HG02938 (cell line): Measurements from ENCODE around the gene GOPC.

Source experiments
- ATAC-seq: cut with Tn5 transposase; IDR thresholded peaks from one replicate; pipeline ENCODE4 v1.9.1; 2021; ENCODE audit warnings: mild to moderate bottlenecking, moderate library complexity; ENCODE audit not compliant: unreplicated experiment

Gene GOPC

DNA sequence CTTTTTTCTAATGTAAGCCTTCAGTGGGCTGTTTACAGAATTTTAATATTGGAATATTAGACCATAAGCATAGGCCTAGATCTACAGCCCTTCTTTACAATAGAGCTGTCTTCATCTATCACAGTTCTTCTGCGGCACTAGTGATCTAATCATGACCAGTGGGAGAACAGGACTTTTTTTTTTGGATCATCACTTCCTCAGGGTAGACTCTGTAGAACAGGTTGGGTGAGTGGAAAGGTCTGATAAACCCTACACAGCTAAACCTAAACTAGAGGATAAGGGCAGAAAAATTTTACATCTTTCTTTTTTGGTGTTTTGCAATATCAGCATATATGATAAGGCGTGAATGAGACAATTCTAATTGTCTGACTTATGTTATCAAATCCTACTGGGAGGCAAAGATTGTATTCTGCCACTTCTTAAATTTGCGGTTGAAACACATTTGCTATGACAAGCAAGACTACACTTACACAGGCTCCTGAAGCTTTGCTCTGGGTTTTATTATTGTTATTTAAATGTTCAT lies 52.2 kb downstream of the GOPC start:
- ATAC-seq = no peak

DNA sequence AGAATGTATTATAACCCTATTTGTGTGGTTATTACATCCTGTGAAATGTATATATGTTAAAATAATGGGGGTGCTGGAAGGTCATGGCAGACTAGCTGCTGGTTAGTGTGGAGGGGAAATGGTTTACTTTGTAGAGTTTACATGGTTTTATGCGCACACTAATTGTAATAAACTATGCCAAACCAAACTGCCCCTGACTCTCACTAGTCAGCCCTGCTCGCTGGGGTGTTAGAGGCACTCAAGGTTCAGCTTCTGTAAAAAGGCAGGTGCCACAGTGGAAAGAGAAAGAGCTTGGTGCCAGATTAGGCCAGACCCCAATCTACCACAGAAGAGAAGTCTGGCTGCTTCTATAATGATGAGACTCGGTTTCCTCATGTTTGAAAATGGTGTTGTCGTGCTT lies 52.7 kb downstream of the GOPC start:
- no peak for ATAC-seq

DNA sequence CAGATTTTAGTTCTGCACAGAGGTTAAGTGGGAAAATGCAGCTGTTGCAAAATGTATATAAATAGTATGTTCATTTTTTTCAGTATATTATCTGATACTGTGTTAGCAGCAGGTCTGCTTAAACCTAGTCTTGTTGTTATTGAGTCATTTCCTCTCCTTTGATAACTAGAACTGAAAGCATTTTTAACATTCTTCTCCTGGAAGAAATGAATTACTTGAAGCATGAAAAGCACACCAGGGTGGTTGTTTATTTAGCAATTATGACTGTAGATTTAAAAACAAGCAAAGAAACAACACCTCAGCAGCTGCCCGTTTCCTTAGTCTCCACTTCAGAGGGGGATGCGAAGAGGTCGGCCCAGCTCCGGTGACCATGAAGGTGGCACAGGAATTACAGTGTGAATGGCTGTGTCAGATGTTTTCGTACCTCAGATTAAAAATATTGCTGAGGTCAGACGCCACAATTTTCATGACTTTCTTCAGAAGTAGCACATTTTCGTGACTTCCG lies 53.5 kb downstream of the GOPC start:
- no peak for ATAC-seq

DNA sequence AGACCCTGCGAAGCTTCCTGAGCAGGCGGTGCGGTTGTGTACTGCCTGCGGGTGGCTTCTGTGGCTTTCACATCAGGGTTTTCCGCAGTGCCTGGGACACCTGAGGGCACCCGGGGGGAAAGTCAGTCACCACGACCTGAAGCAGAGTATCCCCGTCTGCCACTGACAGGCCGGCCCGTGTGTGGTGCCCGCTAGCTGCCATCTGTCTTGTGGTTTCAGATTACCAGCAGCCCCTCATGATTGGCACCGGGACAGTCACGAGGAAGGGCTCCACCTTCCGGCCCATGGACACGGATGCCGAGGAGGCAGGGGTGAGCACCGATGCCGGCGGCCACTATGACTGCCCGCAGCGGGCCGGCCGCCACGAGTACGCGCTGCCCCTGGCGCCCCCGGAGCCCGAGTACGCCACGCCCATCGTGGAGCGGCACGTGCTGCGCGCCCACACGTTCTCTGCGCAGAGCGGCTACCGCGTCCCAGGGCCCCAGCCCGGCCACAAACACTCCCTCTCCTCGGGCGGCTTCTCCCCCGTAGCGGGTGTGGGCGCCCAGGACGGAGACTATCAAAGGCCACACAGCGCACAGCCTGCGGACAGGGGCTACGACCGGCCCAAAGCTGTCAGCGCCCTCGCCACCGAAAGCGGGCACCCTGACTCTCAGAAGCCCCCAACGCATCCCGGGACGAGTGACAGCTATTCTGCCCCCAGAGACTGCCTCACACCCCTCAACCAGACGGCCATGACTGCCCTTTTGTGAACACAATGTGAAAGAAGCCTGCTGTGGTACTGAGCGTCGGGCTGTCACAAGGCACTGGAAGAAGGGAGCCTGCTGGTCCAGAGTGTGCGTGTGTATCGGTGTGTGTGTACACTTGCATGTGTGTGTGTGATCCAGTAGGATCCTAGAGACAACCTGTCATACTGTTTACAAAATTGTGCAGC lies 54.4 kb downstream of the GOPC start:
- no peak for ATAC-seq

DNA sequence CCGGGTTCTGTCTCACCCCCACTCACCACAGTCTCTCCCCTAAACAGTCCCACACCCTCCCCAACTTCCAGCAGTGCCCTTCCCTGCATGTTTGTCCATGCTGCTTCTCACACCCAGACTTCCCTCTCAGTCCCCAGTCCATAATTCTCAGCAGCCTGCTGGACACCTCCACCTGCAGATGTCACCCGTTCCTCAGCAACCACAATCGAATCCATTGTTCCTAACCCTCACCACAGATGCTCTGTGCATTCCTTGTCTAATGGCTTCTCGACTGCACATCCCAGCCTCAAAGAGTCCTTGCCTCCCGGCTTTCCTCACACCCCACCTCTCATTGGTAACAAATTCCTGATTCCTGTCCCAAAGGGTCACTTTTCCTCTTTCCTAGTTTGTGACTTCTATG lies 55.6 kb downstream of the GOPC start:
- ATAC-seq = no peak

DNA sequence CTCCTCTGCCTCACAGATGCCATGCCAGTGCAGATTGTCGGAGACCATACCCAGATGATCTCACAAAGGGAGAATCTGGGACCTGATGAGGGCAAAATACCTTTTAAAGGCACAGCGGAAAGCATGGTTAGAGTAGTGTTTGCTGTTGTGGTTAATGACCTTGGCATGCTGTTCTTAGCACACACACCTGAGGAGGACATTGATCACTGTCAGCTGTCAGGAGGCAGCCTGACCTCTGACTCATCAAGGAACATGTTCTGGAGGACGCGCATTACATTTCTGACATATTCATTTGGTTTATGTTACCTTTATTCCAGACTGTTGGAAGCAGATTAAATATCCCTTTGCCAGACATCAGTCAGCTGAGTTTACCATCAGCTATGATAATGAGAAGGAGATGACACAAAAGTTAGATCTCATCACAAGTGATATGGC lies 57.1 kb downstream of the GOPC start:
- ATAC-seq = no peak

DNA sequence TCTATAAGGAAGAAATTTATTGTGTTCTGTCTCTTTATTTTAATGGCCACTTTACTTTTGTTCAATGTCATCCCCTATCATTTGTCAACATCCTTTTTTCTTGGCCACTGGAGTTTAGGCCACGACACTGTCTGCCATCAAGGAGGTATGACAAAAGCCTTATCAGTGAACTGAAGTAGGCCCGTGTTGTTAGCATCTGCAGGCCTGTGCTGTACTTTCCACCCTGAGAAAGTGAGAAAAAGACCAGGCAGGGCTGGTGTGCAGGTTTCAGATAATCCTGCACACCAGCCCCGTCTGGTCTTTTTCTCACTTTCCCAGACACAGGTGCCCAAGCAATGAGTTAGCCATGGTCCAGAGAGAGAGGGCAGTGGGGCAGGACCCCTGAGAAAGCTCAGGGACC lies 57.6 kb downstream of the GOPC start:
- ATAC-seq = no peak

DNA sequence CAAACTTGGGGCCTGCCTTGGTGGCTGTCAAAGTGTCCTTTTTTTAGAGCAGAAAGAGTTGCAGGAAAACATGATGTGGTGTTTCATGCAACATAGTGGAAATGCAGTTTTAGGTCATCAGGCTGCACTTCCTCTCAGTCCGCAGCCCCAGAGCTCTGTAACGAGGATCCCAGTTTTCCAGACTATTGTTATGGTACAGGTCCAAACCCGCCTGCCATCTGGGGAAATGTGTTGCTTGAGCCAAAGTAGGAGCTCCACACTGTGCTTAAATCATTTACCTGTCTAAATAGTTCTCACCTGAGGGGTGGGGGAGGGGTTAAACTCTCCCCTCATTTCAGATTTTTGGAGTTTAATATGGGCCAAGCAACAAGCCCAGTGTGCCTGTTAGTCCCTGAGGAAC lies 59.8 kb downstream of the GOPC start:
- ATAC-seq = no peak

DNA sequence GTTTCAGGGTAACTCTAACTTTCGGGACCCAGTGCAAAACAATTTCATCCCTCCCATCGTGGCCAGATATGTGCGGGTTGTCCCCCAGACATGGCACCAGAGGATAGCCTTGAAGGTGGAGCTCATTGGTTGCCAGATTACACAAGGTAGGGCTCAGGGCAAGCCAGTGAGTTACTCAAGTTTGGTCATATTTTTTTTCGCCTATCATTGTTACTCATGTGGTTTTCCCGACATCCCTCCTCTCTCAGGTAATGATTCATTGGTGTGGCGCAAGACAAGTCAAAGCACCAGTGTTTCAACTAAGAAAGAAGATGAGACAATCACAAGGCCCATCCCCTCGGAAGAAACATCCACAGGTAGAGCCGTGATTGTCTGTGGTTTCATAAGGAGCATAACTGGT lies 61.6 kb downstream of the GOPC start:
- no peak for ATAC-seq

DNA sequence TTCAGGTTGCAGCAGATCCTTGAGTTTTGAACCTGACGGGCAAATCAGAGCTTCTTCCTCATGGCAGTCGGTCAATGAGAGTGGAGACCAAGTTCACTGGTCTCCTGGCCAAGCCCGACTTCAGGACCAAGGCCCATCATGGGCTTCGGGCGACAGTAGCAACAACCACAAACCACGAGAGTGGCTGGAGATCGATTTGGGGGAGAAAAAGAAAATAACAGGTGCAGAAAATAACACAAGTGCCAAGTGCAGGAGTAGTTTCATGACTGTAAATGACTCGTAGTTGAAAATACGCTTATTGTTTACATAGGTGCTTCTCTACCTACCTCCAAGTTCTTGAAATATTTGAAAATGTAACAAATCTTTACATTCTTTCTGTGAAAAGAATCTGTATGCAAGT lies 63.7 kb downstream of the GOPC start:
- ATAC-seq = no peak

DNA sequence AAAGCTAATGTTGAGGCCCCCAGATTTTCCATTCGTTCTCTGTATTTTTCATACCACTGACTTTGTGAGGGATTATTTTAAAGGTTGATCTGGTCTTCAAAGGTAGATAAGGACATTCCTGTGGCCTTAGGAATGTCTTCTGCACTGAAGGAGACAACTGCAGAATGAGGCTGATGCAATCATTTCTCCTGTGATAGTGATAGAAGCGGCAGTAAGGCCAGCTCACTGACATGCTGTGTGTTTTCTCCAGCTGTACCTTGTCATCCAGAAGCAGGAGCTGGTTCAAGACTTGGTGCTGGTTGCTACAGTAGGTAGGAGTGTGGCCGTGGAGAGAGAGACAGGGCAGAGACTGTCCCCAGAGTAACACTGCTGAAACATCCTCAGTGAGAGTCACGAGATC lies 66.0 kb downstream of the GOPC start:
- no peak for ATAC-seq

DNA sequence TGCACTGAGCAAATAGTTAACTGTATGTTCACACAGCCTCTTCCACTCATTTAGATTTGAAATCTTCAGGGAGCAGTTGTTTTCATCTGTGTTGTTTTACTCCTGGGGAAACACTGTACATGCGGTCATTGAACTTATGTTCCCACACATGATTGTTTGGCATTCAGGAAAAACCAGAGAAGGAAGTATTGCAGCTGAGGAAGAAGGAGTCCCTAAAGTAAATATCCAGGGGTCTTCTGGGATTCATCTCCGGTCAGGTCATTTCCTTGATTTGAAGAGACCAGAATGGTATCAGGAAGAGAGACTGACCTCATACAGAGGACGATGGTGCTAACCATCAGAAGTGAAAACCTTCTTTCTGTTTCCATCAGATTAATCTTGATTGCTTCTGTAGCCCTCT lies 67.3 kb downstream of the GOPC start:
- ATAC-seq = no peak

DNA sequence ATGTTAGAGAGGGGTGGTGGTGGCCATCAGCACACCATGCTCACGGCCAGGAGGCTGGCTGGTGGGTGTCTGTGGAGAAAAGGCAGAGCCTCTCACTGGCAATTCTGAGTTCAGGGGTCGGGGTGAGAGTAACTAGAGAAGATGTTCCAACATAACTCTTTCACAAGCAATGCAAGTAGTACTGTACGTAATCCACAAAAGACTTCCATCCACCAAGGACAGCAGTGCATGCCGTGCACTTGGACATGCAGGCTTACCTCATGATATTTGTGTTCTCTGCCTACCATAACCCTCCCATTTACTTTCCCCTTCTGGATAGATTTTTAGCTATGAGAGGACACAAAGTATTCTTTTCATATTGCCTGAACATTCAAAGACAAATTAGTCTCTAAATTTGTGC lies 68.5 kb downstream of the GOPC start:
- no peak for ATAC-seq

DNA sequence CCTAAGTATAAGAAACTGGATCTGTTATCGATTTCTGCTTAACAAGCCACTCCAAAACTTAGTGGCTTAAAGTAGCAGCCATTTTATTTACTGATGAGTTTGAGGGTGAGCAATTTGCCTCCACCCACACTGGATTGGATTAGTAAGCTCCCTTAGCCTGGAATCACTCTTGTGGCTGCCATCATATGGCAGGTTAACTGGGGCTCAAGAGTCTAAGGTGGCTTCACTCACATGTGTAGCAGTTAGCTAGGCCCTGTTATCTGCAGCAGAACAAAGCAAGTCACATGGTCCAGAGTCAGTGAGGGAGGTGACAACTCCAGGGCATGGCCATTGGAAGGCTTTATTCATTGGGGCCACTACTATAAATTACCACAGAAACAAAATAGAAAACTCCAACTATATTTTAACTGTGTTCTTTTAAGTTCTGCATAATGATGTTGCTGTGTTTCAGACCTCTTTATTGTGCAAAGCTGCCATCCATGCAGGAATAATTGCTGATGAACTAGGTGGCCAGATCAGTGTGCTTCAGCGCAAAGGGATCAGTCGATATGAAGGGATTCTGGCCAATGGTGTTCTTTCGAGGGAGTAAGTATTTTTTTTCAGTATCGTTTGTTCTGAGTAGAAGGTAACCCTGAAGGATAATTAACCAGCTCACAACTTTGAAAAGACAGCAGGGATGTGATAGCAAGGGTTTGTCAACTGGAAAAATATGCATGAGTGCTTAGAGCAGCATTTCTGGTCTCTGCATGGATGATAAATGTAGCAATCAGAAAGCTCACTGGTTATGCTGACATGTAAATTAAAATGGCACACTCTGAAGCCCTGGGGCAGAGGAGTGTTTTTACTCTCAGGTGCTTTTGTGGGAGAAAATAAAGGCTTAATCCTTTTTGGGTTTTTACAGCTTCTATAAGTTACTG lies 70.2 kb downstream of the GOPC start:
- ATAC-seq = no peak

DNA sequence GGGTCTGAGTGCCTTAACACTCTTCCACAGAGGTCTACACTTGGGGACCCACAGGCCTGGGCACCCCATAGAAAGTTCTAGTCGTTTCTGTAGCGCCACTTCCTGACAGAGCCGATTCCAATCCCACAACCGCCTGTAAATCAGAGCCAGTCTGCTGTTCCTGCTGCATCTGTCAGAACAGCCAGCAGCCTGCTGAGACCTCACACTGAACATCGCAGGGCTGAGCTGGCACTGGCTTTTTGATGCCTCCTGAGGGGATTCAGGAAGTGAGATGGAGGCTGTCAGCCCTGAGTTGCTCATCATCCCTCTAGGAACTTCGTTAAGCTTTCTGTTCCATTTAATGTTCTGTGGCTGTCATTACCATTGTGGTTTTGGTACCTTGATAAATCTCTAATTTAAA lies 71.0 kb downstream of the GOPC start:
- ATAC-seq = no peak

DNA sequence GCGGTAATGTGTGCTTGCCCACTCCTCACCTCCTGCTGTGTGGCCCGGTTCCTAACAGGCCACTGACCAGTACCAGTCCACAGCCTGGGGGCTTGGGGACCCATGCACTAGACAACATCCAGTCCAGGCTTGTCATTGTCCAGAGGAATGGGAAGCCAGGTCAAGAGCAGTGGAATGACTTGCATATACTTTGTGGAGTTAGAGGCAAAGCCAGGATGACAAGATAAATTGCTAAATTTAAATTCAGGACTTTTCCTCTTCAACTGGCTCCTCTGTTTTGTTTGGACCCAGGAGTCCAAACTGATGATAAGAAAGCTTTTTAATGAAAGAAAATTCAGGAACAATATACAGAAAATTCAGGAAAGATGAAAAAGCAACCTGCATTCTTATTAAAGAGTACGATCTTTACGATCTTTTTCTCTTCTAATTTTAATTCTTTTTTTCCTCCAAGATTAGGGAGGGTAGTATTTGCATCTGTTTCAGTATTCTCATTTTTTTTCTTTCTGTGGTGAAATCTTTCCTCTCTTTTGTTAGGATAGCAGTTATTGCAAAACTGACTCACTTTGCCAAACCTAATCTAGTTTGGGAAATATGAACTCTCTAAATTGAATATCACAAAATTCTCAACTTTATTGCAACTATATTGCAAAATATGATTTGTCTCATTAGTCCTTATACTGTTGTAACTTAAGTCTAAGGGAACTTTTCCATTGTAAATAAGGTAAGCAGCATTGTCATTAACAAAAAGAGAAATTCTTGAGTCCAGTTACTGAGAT lies 71.7 kb downstream of the GOPC start:
- ATAC-seq = no peak

DNA sequence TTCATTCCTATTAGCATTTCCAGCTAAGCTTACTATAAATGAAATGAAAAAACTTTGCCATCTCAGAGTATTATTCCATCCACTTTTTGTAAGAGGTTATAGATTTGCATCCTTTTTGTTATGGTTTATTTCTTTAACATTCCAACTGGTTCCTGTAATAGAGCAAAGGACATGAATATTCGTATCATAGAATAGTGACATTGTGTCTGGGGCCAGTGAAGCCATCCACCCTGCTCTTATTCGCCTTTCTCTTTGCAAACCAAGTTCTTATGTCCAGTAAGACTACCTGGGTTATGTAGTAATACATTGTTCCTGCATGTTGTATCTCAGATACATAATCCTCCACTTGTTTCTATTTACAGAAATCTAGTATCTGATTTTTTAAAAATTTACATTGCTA lies 76.7 kb downstream of the GOPC start:
- ATAC-seq = no peak

DNA sequence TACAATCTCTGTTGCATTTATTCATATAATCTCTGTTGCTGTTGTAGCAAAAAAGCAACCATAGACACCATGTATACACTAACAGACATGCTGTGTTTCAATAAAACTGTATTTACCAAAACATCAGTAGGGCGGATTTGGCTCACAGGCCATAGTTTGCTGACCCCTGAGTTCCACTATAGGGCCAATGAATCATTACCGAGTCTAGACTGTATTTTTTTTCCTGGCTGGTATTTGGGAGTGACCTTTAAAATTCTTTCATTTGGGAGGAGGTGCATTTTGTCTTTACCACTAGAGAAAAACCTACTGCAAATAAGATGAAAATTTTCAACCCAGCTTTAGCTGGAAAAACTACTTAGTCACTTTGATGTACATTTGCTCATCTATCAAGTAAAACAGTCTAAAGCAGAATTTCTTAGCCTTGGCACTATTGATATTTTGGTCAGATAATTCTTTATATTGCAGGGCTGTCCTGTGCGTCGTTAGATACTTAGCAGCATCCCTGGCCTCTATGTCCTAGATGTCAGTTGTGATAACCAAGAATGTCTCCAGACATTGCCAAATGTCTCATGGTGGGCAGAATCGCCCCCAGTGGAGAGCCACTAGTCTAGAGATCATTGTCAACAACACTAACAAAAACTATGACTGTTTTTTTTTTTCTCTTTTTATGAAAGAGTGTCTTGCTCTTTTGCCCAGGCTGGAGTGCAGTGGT lies 80.4 kb downstream of the GOPC start:
- no peak for ATAC-seq

DNA sequence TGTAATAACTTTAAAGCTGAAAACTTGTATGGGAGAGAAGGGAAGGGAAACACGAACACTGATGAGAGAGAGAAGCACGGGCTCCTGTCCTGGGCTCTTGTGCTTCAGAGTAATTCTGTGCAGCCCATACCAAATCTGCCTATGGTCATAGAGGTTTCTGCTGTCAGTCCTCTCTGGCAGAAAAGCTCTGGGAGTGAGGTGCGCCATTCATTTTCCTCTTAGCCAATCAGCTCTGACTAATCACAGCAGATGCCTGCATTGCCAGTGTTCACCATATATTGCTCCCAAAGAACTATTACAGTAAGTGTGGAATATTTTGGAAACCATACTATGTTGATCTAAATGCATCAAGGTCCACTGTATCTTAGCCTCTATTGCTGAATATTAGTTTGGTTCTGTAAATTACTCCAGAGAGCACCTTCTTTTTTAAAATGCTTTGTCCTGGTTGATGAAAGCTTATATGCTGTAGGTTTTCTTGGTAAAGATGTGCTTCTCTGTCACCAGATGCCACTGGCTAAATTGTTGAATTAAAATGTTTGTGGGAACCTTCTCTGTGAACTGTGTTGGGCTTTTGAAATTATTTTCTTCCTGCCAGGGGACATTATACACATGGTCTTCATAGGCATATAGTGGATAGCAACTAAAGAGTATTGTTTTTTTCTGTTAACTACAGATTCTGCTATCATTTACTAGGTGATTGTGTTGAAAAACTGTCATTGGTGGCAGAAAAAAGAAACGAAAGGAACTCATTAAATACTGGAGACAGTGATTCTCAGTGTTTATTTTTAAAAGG lies 81.5 kb downstream of the GOPC start:
- no peak for ATAC-seq
